K562 treated with DMSO at 1 percent for 24 hours (cell line): ENCODE measurements around the gene INTS2. TPM values are rescaled to one million over a fixed set of nuclear protein-coding genes. Genes with fewer than 3 reads are reported as not detected.

Source experiments
- total RNA-seq: library from RNA; unstranded; fragments of 300-600 nt; gene quantifications from 2 replicates; pipeline ENCODE4 v1.2.3, GENCODE V29; 2022; ENCODE audit warnings: low read depth; ENCODE audit not compliant: insufficient read depth

INTS2 gene
- total RNA-seq, result 6.3 and 7.6 TPM in 2 replicates

GRCh38 chr17:61927208-61928100 lies at the start of gene INTS2:
Gene INTS2, minus strand, starts transcription at chr17:61927982. Its CDS starts 1,338 bp downstream, at chr17:61926644.

GRCh38 chr17:61862975-61863800 lies 64.6 kb downstream of the INTS2 start, which contains the start of gene BRIP1:
Gene BRIP1, minus strand, starts transcription at chr17:61863528. Its CDS starts 1,989 bp downstream, at chr17:61861539.

Other genes starting within 250 kb of the INTS2 start
- 4.1 and 4.8 TPM in 2 replicates for gene BRIP1, start 64.5 kb downstream of the INTS2 start, total RNA-seq
- 7.6 and 8.6 TPM in 2 replicates for gene MED13, start 137.3 kb upstream of the INTS2 start, total RNA-seq